ENCODE measurements around the gene TRIM15. TPM values are rescaled to one million over a fixed set of nuclear protein-coding genes. Genes with fewer than 3 reads are reported as not detected.
A peak's percentile ranks its signal among the peaks of the same experiment; 100 is the strongest.

Gene TRIM15
- total RNA-seq, 1 donor = not detected

DNA sequence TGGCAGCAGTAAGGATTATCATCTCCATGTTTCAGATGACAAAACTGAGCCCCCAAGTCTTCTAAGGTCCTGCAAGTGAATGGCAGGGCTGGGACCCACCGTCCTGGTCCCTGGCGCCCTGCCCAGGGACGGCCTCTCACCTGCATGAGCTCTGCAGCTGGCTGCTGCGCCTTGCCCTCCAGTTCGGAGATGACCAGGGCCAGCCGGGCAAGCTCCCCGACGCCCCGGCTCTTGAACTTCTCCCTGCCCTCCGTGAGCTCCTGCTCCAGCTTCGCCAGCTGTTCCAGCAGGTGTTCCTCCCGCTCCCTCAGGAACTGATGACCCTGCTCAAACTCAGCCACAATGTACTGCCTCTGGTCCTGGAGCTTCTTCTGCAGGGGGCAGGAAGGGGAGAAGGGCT, 33.0 kb downstream of the TRIM15 start:
- no peak for TF ChIP-seq CTCF (IDR thresholded peaks at IDR 0.05; ENCODE audit: insufficient read depth, low read length)
- H3K4me3 ChIP-seq (ENCODE audit: low read depth, low read length) = no peak overlapping the region
- no peak for DNase-seq (ENCODE audit: low read depth)

GRCh38 chr6:30198166-30199084, 35.1 kb downstream of the TRIM15 start:
- no peak overlapping the region for H3K4me3 ChIP-seq (ENCODE audit: low read depth, low read length)
- no peak for TF ChIP-seq CTCF (IDR thresholded peaks at IDR 0.05; ENCODE audit: insufficient read depth, low read length)
- DNase-seq (ENCODE audit: low read depth) = no peak

DNA sequence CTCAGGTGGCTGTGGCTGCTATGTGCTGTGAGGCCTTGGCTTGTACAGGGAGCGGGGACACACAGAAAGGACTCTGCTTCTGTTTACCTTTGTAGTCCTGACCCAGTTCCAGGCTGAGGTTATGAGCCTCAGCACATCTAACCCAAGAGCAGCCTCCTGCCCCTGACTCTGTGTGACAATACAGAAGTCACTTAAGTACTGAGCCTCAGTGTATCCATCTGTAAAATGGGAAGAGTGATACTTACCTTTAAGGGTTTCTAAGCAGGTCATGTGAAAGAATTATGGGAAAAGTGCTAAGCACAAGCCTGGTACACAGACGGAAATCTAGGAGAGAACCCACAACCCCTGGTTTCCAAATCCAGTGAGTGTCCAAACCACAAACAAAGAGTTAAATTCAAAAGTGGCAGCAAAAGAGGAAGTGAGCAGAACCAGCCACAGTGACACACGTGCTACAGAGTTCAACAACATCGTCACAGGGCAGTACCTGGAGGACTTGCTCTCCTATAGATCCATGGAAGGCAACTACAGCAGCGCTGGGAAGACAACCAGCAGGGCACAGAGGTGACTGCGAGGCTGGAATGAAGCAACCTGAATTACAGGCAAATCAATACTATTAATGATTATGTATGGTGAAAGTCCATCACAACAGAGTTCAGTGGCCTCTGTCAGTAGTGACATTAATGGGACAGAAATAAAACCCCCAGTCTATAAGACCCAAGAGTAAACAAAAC, 37.4 kb downstream of the TRIM15 start:
- H3K4me3 ChIP-seq (ENCODE audit: low read depth, low read length) = no peak overlapping the region
- no peak for DNase-seq (ENCODE audit: low read depth)
- no peak for TF ChIP-seq CTCF (IDR thresholded peaks at IDR 0.05; ENCODE audit: insufficient read depth, low read length)

DNA sequence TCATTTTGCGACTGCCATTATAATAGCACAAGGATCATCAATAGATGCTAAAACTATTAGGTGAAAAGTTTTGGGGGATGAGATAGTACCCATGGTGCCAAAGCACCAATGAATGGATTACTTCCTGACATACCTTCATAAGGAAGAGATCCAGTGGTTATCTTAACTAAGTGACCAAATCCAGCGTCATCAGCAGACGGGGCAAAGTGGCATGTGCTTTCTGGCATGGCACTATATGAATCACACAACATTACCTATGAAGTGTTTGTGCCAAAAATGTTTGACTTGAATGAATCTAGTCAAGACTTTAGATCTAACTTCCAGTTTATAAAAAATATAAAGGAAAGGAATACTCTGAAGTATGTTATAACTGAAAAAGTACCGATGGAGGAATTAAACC, 39.0 kb downstream of the TRIM15 start:
- TF ChIP-seq CTCF (IDR thresholded peaks at IDR 0.05; ENCODE audit: insufficient read depth, low read length) = no peak
- DNase-seq (ENCODE audit: low read depth) = no peak
- no peak overlapping the region for H3K4me3 ChIP-seq (ENCODE audit: low read depth, low read length)

GRCh38 chr6:30204116-30204515, 40.8 kb downstream of the TRIM15 start:
- DNase-seq (ENCODE audit: low read depth) = no peak
- no peak for TF ChIP-seq CTCF (IDR thresholded peaks at IDR 0.05; ENCODE audit: insufficient read depth, low read length)
- no peak overlapping the region for H3K4me3 ChIP-seq (ENCODE audit: low read depth, low read length)

DNA sequence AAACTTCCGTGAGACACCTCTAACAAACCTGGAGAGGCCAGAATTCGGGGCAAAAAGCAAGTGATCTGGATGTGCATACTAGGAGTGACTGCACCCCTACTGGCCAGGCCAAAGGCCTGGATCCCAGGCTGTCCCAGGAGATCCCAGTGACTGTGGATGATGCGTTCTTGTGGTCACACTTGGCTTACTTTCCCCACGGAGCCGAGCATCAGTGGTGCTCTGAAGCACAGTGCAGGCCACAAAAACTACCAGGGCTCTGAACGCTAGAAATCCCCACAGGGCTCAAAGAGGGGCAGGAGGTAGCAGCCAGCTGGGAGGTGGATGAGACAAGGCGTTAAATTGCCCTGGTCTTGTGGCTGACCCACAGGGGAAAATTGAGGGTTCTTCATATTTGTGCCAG, 42.8 kb downstream of the TRIM15 start:
- H3K4me3 ChIP-seq (ENCODE audit: low read depth, low read length) = no peak overlapping the region
- no peak for TF ChIP-seq CTCF (IDR thresholded peaks at IDR 0.05; ENCODE audit: insufficient read depth, low read length)
- DNase-seq (ENCODE audit: low read depth) = peak; percentile 16

All from fibroblast of the aortic adventitia (primary cell).